ENCODE data around the gene FOXP4. TPM values are rescaled to one million over a fixed set of nuclear protein-coding genes. Genes with fewer than 3 reads are reported as not detected.

Gene FOXP4
- total RNA-seq, 4 donors from 2014 or later = 10.8 to 30.7 (median 17.7) TPM

DNA sequence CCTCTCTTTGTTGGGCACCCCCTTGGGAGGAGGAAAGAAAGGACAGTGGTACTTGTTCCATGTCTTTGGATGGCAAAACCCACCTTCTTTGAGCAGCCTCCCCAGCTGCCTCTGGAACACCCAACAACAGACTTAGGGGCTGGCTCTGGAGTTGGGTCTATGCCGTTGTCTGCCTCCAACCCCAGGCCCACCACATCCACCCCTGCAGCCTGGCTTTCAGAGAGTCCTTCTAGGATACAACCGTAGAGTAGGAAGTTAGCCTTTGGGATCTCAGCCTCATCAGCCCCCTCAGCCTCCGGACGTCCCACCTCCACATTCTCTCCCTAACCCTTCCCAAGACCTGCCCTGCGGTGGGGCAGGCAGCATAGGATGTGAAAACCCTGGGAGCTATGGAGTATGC is 36.4 kb downstream of the FOXP4 start:
- intact Hi-C loops (cut with DNase I) = no loop called here
- WGBS = 100% methylated on average over 3 of the region's 5 CpGs
- Histone ChIP-seq H3K4me1 (peaks cover 28 to 31% (median 30%) of the 10 kb centered on the region in 4 donors), H3K27ac (replicated peaks in 1 of 4) (no peak overlapping the region), H3K4me3 (no peak overlapping the region), H3K36me3 (peaks cover 4 to 45% (median 23%) of the 10 kb centered on the region in 4 donors), H3K27me3 (no peaks in the 10 kb centered on the region), H3K9me3 (no peaks in the 10 kb centered on the region)
- TF ChIP-seq EP300 (IDR thresholded peaks at IDR 0.05) = no peak
- TF ChIP-seq POLR2AphosphoS5 (IDR thresholded peaks at IDR 0.05) = no peak
- TF ChIP-seq, protein P1, sequence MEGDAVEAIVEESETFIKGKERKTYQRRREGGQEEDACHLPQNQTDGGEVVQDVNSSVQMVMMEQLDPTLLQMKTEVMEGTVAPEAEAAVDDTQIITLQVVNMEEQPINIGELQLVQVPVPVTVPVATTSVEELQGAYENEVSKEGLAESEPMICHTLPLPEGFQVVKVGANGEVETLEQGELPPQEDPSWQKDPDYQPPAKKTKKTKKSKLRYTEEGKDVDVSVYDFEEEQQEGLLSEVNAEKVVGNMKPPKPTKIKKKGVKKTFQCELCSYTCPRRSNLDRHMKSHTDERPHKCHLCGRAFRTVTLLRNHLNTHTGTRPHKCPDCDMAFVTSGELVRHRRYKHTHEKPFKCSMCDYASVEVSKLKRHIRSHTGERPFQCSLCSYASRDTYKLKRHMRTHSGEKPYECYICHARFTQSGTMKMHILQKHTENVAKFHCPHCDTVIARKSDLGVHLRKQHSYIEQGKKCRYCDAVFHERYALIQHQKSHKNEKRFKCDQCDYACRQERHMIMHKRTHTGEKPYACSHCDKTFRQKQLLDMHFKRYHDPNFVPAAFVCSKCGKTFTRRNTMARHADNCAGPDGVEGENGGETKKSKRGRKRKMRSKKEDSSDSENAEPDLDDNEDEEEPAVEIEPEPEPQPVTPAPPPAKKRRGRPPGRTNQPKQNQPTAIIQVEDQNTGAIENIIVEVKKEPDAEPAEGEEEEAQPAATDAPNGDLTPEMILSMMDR (IDR thresholded peaks at IDR 0.05) = no peak
- TF ChIP-seq POLR2A (IDR thresholded peaks at IDR 0.05; ENCODE audit: low read depth) = no peak
- DNase-seq (ENCODE audit: extremely low spot score) = no peak

DNA sequence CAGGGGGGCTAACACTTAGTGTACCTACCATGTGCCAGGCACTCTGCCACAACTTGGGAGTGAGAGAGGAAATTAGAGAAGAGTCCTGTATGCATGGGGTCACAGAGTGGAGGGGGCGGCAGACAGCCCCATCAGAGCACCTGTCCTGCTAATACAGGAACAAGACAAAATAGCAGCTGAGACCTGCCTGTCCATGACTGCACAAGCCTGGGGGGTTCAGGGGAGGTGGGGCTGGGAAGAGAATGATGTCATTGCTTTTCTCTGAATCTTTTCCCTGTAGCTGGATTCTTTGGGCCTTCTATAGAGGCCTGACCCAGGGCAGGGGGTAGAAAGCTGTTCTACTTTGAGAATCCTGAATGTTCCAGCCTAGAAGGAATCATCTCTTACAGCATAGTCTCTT is 37.4 kb downstream of the FOXP4 start:
- Histone ChIP-seq H3K4me3 (no peak overlapping the region), H3K27me3 (no peaks in the 10 kb centered on the region), H3K27ac (replicated peaks in 1 of 4) (no peak overlapping the region), H3K36me3 (peaks cover 4 to 55% (median 31%) of the 10 kb centered on the region in 4 donors), H3K4me1 (peaks cover 18 to 21% (median 20%) of the 10 kb centered on the region in 4 donors), H3K9me3 (no peaks in the 10 kb centered on the region)
- no peak for DNase-seq (ENCODE audit: extremely low spot score)
- TF ChIP-seq EP300 (IDR thresholded peaks at IDR 0.05) = no peak
- TF ChIP-seq, protein P1 (IDR thresholded peaks at IDR 0.05) = no peak
- no peak for TF ChIP-seq POLR2AphosphoS5 (IDR thresholded peaks at IDR 0.05)
- no peak for TF ChIP-seq POLR2A (IDR thresholded peaks at IDR 0.05; ENCODE audit: low read depth)
- intact Hi-C loops (cut with DNase I) = no loop called here
- WGBS = 73% methylated on average over 1 of the region's 1 CpG

DNA sequence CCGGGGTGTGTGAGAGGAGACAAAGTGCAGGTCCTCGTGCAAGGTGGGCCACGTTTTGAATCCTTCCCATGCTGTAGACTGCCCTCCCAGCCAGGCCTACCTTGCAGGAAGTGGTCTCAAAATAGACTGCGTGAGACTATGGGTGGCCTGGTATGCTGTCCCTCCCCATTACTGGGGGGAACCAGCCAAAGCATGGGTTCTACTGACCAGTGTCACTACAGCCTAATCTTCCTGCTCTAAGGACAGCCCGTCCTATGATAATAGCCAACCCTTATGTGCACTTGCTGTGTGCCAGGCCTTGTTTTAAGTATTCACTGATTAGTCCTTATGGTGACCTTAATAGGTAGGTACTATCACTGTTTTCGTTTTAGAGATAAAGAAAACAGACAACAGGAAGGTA is 38.0 kb downstream of the FOXP4 start:
- Histone ChIP-seq H3K4me3 (no peak overlapping the region), H3K27ac (replicated peaks in 1 of 4) (no peak overlapping the region), H3K9me3 (no peaks in the 10 kb centered on the region), H3K27me3 (no peaks in the 10 kb centered on the region), H3K36me3 (peaks cover 4 to 62% (median 36%) of the 10 kb centered on the region in 4 donors), H3K4me1 (peaks cover 12 to 19% (median 13%) of the 10 kb centered on the region in 4 donors)
- intact Hi-C loops (cut with DNase I) = no loop called here
- no peak for DNase-seq (ENCODE audit: extremely low spot score)
- WGBS = 86% methylated on average over 5 of the region's 6 CpGs
- TF ChIP-seq EP300 (IDR thresholded peaks at IDR 0.05) (no peak), POLR2A (IDR thresholded peaks at IDR 0.05; ENCODE audit: low read depth) (no peak), POLR2AphosphoS5 (IDR thresholded peaks at IDR 0.05) (no peak)
- TF ChIP-seq, protein P1 (IDR thresholded peaks at IDR 0.05) = no peak

DNA sequence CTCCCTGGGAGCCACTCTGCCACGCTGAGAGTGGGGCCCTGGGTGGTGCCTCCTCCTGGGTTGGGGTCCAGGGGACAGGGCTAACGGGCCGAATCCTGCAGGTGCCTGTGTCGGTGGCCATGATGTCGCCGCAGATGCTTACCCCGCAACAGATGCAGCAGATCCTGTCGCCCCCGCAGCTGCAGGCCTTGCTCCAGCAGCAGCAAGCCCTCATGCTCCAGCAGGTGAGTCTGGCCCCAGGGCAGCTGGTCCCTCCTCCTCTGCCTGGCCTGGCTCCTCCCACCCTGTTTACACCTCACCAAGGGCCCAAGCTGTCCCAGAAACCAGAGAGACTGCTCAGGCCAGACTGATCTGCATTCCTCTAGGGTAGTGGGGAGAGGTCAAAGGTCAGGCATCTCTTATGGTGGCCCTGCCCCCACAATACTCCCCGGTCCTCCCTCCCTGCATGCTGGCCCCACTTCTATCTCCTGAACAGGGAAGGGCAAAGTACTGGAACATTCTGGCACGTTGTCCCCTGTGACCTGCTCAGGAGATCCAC is 38.6 kb downstream of the FOXP4 start:
- no peak for TF ChIP-seq POLR2AphosphoS5 (IDR thresholded peaks at IDR 0.05)
- TF ChIP-seq POLR2A (IDR thresholded peaks at IDR 0.05; ENCODE audit: low read depth) = no peak
- TF ChIP-seq, protein P1 (IDR thresholded peaks at IDR 0.05) = no peak
- TF ChIP-seq EP300 (IDR thresholded peaks at IDR 0.05) = no peak
- no peak for DNase-seq (ENCODE audit: extremely low spot score)
- Histone ChIP-seq H3K4me1 (peaks cover 11 to 19% (median 13%) of the 10 kb centered on the region in 4 donors), H3K27ac (replicated peaks in 1 of 4) (no peak overlapping the region), H3K36me3 (peaks cover 4 to 67% (median 41%) of the 10 kb centered on the region in 4 donors), H3K4me3 (no peak overlapping the region), H3K27me3 (no peaks in the 10 kb centered on the region), H3K9me3 (no peaks in the 10 kb centered on the region)
- intact Hi-C loops (cut with DNase I) = no loop called here
- WGBS = 89% methylated on average over 8 of the region's 11 CpGs

DNA sequence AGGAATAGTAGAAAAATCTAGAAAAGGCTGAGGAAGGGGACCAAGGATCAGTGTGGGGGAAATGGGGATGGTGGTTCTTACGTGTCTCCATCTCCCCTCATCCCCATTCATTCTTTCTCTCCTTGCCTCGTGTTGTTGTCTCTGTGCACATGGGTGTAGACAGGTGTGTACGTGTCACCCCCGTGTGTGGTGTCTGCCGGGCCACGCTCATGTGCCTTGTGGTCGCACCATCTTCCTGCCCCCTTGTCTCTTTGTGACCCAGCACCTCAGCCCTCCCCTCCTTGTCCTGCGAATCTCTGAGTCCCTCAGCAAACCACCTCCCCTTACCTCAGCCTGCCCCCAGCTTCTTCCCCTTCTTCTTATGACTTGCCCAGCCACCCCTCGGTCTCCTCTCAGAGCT is 39.4 kb downstream of the FOXP4 start:
- WGBS = 84% methylated on average over 9 of the region's 9 CpGs
- intact Hi-C loops (cut with DNase I) = no loop called here
- no peak for DNase-seq (ENCODE audit: extremely low spot score)
- H3K9me3 ChIP-seq = no peaks in the 10 kb centered on the region
- H3K4me1 ChIP-seq = peaks cover 10 to 19% (median 10%) of the 10 kb centered on the region in 4 donors
- H3K36me3 ChIP-seq = peaks cover 7 to 71% (median 48%) of the 10 kb centered on the region in 4 donors
- TF ChIP-seq POLR2A (IDR thresholded peaks at IDR 0.05; ENCODE audit: low read depth) (no peak), EP300 (IDR thresholded peaks at IDR 0.05) (no peak), POLR2AphosphoS5 (IDR thresholded peaks at IDR 0.05) (no peak)
- TF ChIP-seq, protein P1 (IDR thresholded peaks at IDR 0.05) = no peak
- no peak overlapping the region for H3K4me3 ChIP-seq
- no peak overlapping the region for H3K27ac ChIP-seq (replicated peaks in 1 of 4)
- H3K27me3 ChIP-seq = no peaks in the 10 kb centered on the region
